HepG2 (cell line): ENCODE data around the gene CMTM1. TPM values are rescaled to one million over a fixed set of nuclear protein-coding genes. Genes with fewer than 3 reads are reported as not detected.
A peak's percentile ranks its signal among the peaks of the same experiment; 100 is the strongest.

Source experiments
- ATAC-seq: fragments of 200-7000 bp; cut with Tn5 transposase; 3 replicates; pipeline ENCODE4 v1.9.1; 2020; ENCODE audit warnings: mild to moderate bottlenecking, moderate library complexity
- BruUV-seq: library from RNA; stranded (reverse); fragments of 400-500 nt; replicated peaks from 2 replicates; lab custom pipeline; 2021; lab: Mats Ljungman, UMichigan
- CTCF ChIA-PET: fragments of 300-600 bp; formaldehyde crosslinking; extraction: SDS; loops from one replicate; lab custom pipeline; 2021; ENCODE audit warnings: low total read pairs, inconsistent platforms, low intra/inter-chr PET ratio; lab: Yijun Ruan, JAX
- POLR2A ChIA-PET: fragments of 350-600 bp; sonication (Branson Sonifier 250); formaldehyde crosslinking; loops from one replicate; lab custom pipeline; 2020; ENCODE audit warnings: antibody characterized with exemption, inconsistent platforms; lab: Yijun Ruan, JAX
- DNase-seq: peaks from one replicate; pipeline ENCODE4 v3.0.0-alpha.2; 2015; ENCODE audit warnings: low spot score
- FAIRE-seq: peaks from 3 replicates; lab custom pipeline; 2011; peaks lifted over from hg19 to GRCh38; lab: Jason Lieb, UNC
- H2AFZ ChIP-seq: one replicate; pipeline ENCODE4 v1.6.1; 2011; ENCODE audit warnings: low read length, inconsistent platforms
- H3K27ac ChIP-seq: fragments of 300-600 bp; 3 replicates; pipeline ENCODE4 v1.8.0; 2011; ENCODE audit warnings: mixed run types, mild to moderate bottlenecking, mixed read lengths, low read length, inconsistent platforms; ENCODE audit not compliant: insufficient read depth; ENCODE audit errors: extremely low read length
- H3K27me3 ChIP-seq, 2 experiments: fragments of 200-600 bp in 1 of 2; 2 replicates in 1 of 2; 3 replicates in 1 of 2; pipeline versions ENCODE4 v1.6.0 to v1.8.0; 2011; ENCODE audit warnings: low read length in 2 of 2, mild to moderate bottlenecking in 2 of 2, moderate library complexity in 2 of 2, inconsistent platforms in 1 of 2; ENCODE audit not compliant: insufficient read depth in 2 of 2, control insufficient read depth in 1 of 2
- H3K36me3 ChIP-seq, 2 experiments: fragments of 200-600 bp in 1 of 2; replicated peaks in 1 of 2; 2 replicates in 1 of 2; 3 replicates in 1 of 2; pipeline versions ENCODE4 v1.5.1 to v1.8.0; 2011; ENCODE audit warnings: low read length in 2 of 2, inconsistent platforms in 1 of 2; ENCODE audit not compliant: insufficient read depth in 2 of 2, control insufficient read depth in 1 of 2
- H3K4me1 ChIP-seq: 2 replicates; pipeline ENCODE4 v1.5.1; 2012; ENCODE audit warnings: low read length, inconsistent platforms; ENCODE audit not compliant: insufficient read depth
- H3K4me2 ChIP-seq: 2 replicates; pipeline ENCODE4 v1.6.0; 2011; ENCODE audit warnings: low read depth, low read length, inconsistent platforms
- H3K4me3 ChIP-seq, 3 experiments: fragments of 200-600 bp in 1 of 3; sonication (generic), shearing (Covaris generic) in 1 of 3; replicated peaks in 1 of 3; 2 replicates each; pipeline ENCODE4 v1.5.1; 2011 to 2016; ENCODE audit warnings: low read length in 3 of 3, inconsistent platforms in 2 of 3, low read depth in 2 of 3, mild to moderate bottlenecking in 2 of 3, control low read depth in 1 of 3, mixed read lengths in 1 of 3; ENCODE audit not compliant: insufficient read depth in 1 of 3
- H3K79me2 ChIP-seq: one replicate; pipeline ENCODE4 v1.6.1; 2011; ENCODE audit warnings: low read length, inconsistent platforms; ENCODE audit not compliant: insufficient read depth
- H3K9ac ChIP-seq: 2 replicates; pipeline ENCODE4 v1.6.0; 2011; ENCODE audit warnings: mild to moderate bottlenecking, low read depth, low read length, inconsistent platforms; ENCODE audit not compliant: insufficient read depth
- H3K9me3 ChIP-seq: 2 replicates; pipeline ENCODE4 v1.5.1; 2012; ENCODE audit warnings: mild to moderate bottlenecking, low read length
- H4K20me1 ChIP-seq: 2 replicates; pipeline ENCODE4 v1.6.0; 2011; ENCODE audit warnings: inconsistent platforms, mild to moderate bottlenecking, low read length, moderate library complexity; ENCODE audit not compliant: insufficient read depth
- EEA1 ChIP-seq: sonication (generic); formaldehyde crosslinking; IDR thresholded peaks from 2 replicates; pipeline ENCODE4 v1.5.1; 2020; ENCODE audit warnings: mild to moderate bottlenecking, missing genetic modification reagents, borderline replicate concordance
- HINFP ChIP-seq: sonication (generic); formaldehyde crosslinking; IDR thresholded peaks from 2 replicates; pipeline ENCODE4 v1.4.0; 2020; ENCODE audit warnings: low read depth, mild to moderate bottlenecking, missing genetic modification reagents
- HIVEP1 ChIP-seq: sonication (generic); formaldehyde crosslinking; IDR thresholded peaks from 2 replicates; pipeline ENCODE4 v1.4.0; 2020; ENCODE audit warnings: mild to moderate bottlenecking, missing genetic modification reagents
- KDM6A ChIP-seq: IDR thresholded peaks from 2 replicates; pipeline ENCODE4 v1.6.1; 2016; ENCODE audit warnings: low read depth
- NR2F1 ChIP-seq, 2 experiments: fragments of 450-650 bp in 1 of 2; formaldehyde crosslinking in 1 of 2; IDR thresholded peaks; 2 replicates each; pipeline versions ENCODE4 v1.5.0 to v1.6.1; 2016 to 2020; ENCODE audit warnings: mild to moderate bottlenecking in 1 of 2, missing compliant biosample characterization in 1 of 2, missing genetic modification reagents in 1 of 2, moderate library complexity in 1 of 2
- PATZ1 ChIP-seq: sonication (generic); formaldehyde crosslinking; IDR thresholded peaks from 2 replicates; pipeline ENCODE4 v1.4.0; 2020; ENCODE audit warnings: missing genetic modification reagents
- POLR2AphosphoS2 ChIP-seq: IDR thresholded peaks from 2 replicates; pipeline ENCODE4 v1.6.1; 2011; ENCODE audit warnings: low read depth, low read length, improper control_type of control experiment
- ZBTB1 ChIP-seq: sonication (generic); formaldehyde crosslinking; IDR thresholded peaks from 2 replicates; pipeline ENCODE4 v1.4.0; 2020; ENCODE audit warnings: missing genetic modification reagents, borderline replicate concordance
- ZNF160 ChIP-seq: sonication (generic); formaldehyde crosslinking; IDR thresholded peaks from 2 replicates; pipeline ENCODE4 v1.8.0; 2022; ENCODE audit warnings: mild to moderate bottlenecking, inconsistent platforms, missing genetic modification reagents
- WGBS: methylation state at CpG from one replicate; pipeline ENCODE4 v1.1.6; 2017; ENCODE audit warnings: low lambda C conversion rate; 5-methylcytosine and 5-hydroxymethylcytosine counted together
- in situ Hi-C: cut with HindIII; loops from 2 replicates; pipeline ENCODE4 v1.10.0; 2017; ENCODE audit warnings: low pct_unique_long_range_greater_than_20kb; ENCODE audit not compliant: extremely low pct_ligation_motif_present
- intact Hi-C: fragments of 100-400 bp; cut with micrococcal nuclease; formaldehyde crosslinking; loops from one replicate; pipeline ENCODE4 v1.10.0; 2022; ENCODE audit not compliant: unreplicated experiment
- polyA plus RNA-seq, 8 experiments: library from polyadenylated mRNA; depleted of rRNA in 3 of 8; stranded (reverse) in 7 of 8; unstranded in 1 of 8; fragments of >200 nt; fragmentation: Illumina TruSeq in 4 of 8; extraction: Trizol in 4 of 8; gene quantifications; 2 replicates each; pipeline versions ENCODE4 v1.2.1 to v1.2.3, GENCODE V29; 2011 to 2016; ENCODE audit warnings: low read depth in 4 of 8, missing spikeins in 1 of 8, mixed read lengths in 1 of 8; ENCODE audit not compliant: insufficient read depth in 1 of 8
- total RNA-seq, 5 experiments: library from RNA; depleted of rRNA; stranded (reverse); fragments of >200 nt; fragmentation: Illumina TruSeq; extraction: Trizol; gene quantifications; 2 replicates each; pipeline ENCODE4 v1.2.3, GENCODE V29; 2016; ENCODE audit warnings: low read depth in 1 of 5
- TF ChIP-seq, protein P1 (sequence below): IDR thresholded peaks from 2 replicates; pipeline ENCODE4 v1.6.1; 2016; ENCODE audit warnings: low read depth
- TF ChIP-seq, protein P2 (sequence below): sonication (generic); formaldehyde crosslinking; IDR thresholded peaks from 2 replicates; pipeline ENCODE4 v1.4.0; 2020; ENCODE audit warnings: mild to moderate bottlenecking, missing genetic modification reagents
- TF ChIP-seq, protein P3 (sequence below): sonication (generic); formaldehyde crosslinking; IDR thresholded peaks from 2 replicates; pipeline ENCODE4 v1.5.0; 2020; ENCODE audit warnings: mild to moderate bottlenecking, missing genetic modification reagents

The CMTM1 gene
- total and polyA plus RNA-seq, 2 of the 13 experiments (the other 11 are each of a cell fraction or from before 2014, with no cell fraction given): 1.7 to 2.9 TPM

- intact Hi-C loops: loop anchor here (5.0 kb wide), 1 partner anchor 1333 kb away; the partner anchor contains the start of gene EDC4
- Histone ChIP-seq H3K4me3 (no peak overlapping the region), H3K27ac (no peak overlapping the region), H2AFZ (no peak overlapping the region), H3K9ac (no peak overlapping the region), H4K20me1 (no peaks in the 10 kb centered on the region), H3K9me3 (no peaks in the 10 kb centered on the region), H3K79me2 (no peaks in the 10 kb centered on the region), H3K4me1 (peaks cover 13% of the 10 kb centered on the region), H3K36me3 (peaks cover 3 to 21% of the 10 kb centered on the region in 2 experiments; a peak in 3 of 5 replicates), H3K27me3 (no peaks in the 10 kb centered on the region), H3K4me2 (no peak overlapping the region)
- ChIA-PET CTCF (no interaction called here), POLR2A (interaction anchor here (1.1 to 1.4 kb wide), 2 partner anchors 14 to 18 kb away, joined by 4 to 5 read pairs; partner anchors contain the start of gene CKLF)
- FAIRE-seq (no peak), DNase-seq (peak; percentile 38), ATAC-seq (peak; percentile 40)
- in situ Hi-C loops: no loop called here
- no TSS peak for BruUV-seq
- WGBS: 81% methylated on average over 5 of the region's 5 CpGs
- TF ChIP-seq, protein P1, sequence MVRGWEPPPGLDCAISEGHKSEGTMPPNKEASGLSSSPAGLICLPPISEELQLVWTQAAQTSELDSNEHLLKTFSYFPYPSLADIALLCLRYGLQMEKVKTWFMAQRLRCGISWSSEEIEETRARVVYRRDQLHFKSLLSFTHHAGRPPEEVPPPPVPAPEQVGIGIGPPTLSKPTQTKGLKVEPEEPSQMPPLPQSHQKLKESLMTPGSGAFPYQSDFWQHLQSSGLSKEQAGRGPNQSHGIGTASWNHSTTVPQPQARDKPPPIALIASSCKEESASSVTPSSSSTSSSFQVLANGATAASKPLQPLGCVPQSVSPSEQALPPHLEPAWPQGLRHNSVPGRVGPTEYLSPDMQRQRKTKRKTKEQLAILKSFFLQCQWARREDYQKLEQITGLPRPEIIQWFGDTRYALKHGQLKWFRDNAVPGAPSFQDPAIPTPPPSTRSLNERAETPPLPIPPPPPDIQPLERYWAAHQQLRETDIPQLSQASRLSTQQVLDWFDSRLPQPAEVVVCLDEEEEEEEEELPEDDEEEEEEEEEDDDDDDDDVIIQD (CRISPR knock-in tag): no peak
- peak in 1 of 2 experiments; percentile 61; a peak in 1 of 4 replicates for TF ChIP-seq NR2F1 (CRISPR knock-in tag; IDR thresholded peaks at IDR 0.05)
- TF ChIP-seq, protein P2, sequence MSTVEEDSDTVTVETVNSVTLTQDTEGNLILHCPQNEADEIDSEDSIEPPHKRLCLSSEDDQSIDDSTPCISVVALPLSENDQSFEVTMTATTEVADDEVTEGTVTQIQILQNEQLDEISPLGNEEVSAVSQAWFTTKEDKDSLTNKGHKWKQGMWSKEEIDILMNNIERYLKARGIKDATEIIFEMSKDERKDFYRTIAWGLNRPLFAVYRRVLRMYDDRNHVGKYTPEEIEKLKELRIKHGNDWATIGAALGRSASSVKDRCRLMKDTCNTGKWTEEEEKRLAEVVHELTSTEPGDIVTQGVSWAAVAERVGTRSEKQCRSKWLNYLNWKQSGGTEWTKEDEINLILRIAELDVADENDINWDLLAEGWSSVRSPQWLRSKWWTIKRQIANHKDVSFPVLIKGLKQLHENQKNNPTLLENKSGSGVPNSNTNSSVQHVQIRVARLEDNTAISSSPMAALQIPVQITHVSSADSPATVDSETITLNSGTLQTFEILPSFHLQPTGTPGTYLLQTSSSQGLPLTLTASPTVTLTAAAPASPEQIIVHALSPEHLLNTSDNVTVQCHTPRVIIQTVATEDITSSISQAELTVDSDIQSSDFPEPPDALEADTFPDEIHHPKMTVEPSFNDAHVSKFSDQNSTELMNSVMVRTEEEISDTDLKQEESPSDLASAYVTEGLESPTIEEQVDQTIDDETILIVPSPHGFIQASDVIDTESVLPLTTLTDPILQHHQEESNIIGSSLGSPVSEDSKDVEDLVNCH (CRISPR knock-in tag): no peak
- TF ChIP-seq HINFP: no peak
- TF ChIP-seq KDM6A: no peak
- TF ChIP-seq ZBTB1 (CRISPR knock-in tag): no peak
- TF ChIP-seq, protein P3, sequence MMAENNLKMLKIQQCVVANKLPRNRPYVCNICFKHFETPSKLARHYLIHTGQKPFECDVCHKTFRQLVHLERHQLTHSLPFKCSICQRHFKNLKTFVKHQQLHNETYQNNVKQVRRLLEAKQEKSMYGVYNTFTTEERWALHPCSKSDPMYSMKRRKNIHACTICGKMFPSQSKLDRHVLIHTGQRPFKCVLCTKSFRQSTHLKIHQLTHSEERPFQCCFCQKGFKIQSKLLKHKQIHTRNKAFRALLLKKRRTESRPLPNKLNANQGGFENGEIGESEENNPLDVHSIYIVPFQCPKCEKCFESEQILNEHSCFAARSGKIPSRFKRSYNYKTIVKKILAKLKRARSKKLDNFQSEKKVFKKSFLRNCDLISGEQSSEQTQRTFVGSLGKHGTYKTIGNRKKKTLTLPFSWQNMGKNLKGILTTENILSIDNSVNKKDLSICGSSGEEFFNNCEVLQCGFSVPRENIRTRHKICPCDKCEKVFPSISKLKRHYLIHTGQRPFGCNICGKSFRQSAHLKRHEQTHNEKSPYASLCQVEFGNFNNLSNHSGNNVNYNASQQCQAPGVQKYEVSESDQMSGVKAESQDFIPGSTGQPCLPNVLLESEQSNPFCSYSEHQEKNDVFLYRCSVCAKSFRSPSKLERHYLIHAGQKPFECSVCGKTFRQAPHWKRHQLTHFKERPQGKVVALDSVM: no peak
- peak; percentile 35; the same call in 1 of the 2 replicates for TF ChIP-seq PATZ1
- TF ChIP-seq EEA1 (CRISPR knock-in tag): no peak
- TF ChIP-seq POLR2AphosphoS2: no peak
- TF ChIP-seq ZNF160 (CRISPR knock-in tag): no peak
- no peak for TF ChIP-seq HIVEP1 (CRISPR knock-in tag)
Measured at GRCh38 chr16:66538910-66539309, 27.3 kb upstream of the CMTM1 start.
